Gastrocnemius medialis (tissue), 4 donors: ENCODE data around the gene CYP4V2.

Experiments
- CTCF ChIP-seq, 5 experiments: fragments of 450-650 bp in 3 of 5; fragments of 200-600 bp in 2 of 5; sonication (generic) in 2 of 5; IDR thresholded peaks in 4 of 5; conservative IDR thresholded peaks in 1 of 5; 1 replicate in 4 of 5; 2 replicates in 1 of 5; pipeline ENCODE4 v1.5.1; 2016 to 2019; ENCODE audit warnings: antibody characterized with exemption in 5 of 5, mild to moderate bottlenecking in 3 of 5, moderate library complexity in 3 of 5
- POLR2A ChIP-seq, 2 donors: fragments of 450-650 bp; IDR thresholded peaks; one replicate each; pipeline ENCODE4 v1.6.1; 2017; ENCODE audit warnings: antibody characterized with exemption in 2 of 2, mild to moderate bottlenecking in 2 of 2, moderate library complexity in 2 of 2

GRCh38 chr4:186255122-186255521 is 63.8 kb downstream of the CYP4V2 start:
- TF ChIP-seq CTCF (IDR thresholded peaks at IDR 0.05 in 4 of 5, conservative IDR thresholded peaks at IDR 0.05 in 1 of 5) (no peak), POLR2A (IDR thresholded peaks at IDR 0.05) (no peak)
